Stimulated activated naive B cell treated with anti-CD40 and anti-IgM and Interleukin-4, amounts not matched to agents 10 μg/mL and 1 μg/mL and 100 μg/mL, for 72 hours (primary cell): Measurements from ENCODE around the gene COL1A2.

ENCODE experiments used
- ATAC-seq, 2 donors: fragments of 150-1000 bp; cut with Tn5 transposase; replicated peaks; 2 replicates each; pipeline ENCODE4 v1.10.0; 2021; ENCODE audit warnings: moderate library complexity in 1 of 2
- DNase-seq: peaks from one replicate; pipeline ENCODE4 v3.0.0; 2021
- H3K27ac Mint-ChIP-seq: one replicate; pipeline ENCODE4 v1.8.0; 2022; ENCODE audit warnings: mild to moderate bottlenecking, mixed read lengths
- H3K27me3 Mint-ChIP-seq, 2 donors: one replicate each; pipeline ENCODE4 v1.8.0; 2022; ENCODE audit warnings: mixed read lengths in 2 of 2
- H3K36me3 Mint-ChIP-seq, 2 donors: one replicate each; pipeline ENCODE4 v1.8.0; 2022; ENCODE audit warnings: mixed read lengths in 2 of 2, mild to moderate bottlenecking in 1 of 2
- H3K4me1 Mint-ChIP-seq, 2 donors: one replicate each; pipeline ENCODE4 v1.8.0; 2022; ENCODE audit warnings: mixed read lengths in 2 of 2, mild to moderate bottlenecking in 1 of 2
- H3K4me3 Mint-ChIP-seq, 2 donors: one replicate each; pipeline ENCODE4 v1.8.0; 2022; ENCODE audit warnings: mild to moderate bottlenecking in 2 of 2, mixed read lengths in 2 of 2, moderate library complexity in 1 of 2
- H3K9me3 Mint-ChIP-seq, 2 donors: one replicate each; pipeline ENCODE4 v1.8.0; 2022; ENCODE audit warnings: mixed read lengths in 2 of 2, mild to moderate bottlenecking in 1 of 2

COL1A2 gene

DNA sequence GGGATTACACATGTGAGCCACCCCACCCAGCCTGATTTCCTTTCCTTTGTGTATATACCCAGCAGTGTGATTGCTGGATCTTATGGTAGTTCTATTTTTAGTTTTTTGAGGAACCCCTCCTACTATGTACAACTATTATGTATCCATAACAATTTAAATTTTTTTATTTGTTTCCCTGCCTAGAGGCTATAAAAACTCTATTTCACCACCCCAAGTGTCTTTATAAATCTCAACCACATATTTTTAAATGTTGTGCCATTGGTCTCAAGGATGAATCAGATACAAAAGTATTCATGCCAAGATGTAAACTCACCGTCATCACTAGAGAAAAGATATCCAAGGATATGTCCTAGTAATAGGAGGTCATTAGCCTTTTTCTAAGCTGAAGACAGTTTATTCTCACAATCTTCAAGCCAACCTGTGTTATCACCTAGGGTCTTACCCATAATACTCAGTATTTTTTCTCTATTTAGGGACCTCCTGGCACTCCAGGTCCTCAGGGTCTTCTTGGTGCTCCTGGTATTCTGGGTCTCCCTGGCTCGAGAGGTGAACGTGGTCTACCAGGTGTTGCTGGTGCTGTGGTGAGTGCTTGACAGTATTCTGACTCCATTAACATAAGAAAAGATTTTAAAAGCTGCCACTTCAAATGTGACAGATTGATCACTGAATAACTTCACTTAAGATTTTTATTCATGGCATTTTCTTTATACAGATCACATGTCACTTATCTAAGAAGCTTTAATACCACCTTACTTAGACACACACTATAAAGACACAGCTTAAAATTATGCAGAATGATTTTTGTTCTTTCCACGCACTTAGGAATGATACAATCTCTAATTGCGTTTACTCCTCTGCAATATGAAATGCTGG lies 29.4 kb downstream of the COL1A2 start:
- H3K4me1 Mint-ChIP-seq: no peaks in the 10 kb centered on the region
- ATAC-seq (no peak), DNase-seq (no peak)
- H3K27ac Mint-ChIP-seq: no peak overlapping the region
- H3K9me3 Mint-ChIP-seq: no peaks in the 10 kb centered on the region
- no peak overlapping the region for H3K4me3 Mint-ChIP-seq
- peaks cover 0 to 13% of the 10 kb centered on the region in 2 donors for H3K27me3 Mint-ChIP-seq
- peaks cover 0 to 3% of the 10 kb centered on the region in 2 donors for H3K36me3 Mint-ChIP-seq

DNA sequence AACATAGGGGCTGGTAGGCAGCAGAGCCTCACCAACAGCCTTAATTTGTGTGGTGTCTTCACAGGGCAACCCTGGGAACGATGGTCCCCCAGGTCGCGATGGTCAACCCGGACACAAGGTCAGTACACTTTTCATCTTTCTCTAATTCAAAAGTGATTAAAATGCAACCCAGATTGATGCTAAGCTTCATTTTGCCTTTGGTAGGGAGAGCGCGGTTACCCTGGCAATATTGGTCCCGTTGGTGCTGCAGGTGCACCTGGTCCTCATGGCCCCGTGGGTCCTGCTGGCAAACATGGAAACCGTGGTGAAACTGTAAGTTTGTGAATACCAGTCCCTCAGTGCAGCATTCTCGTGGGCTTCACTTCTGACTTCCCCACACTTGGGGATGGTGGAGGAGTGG lies 30.9 kb downstream of the COL1A2 start:
- H3K9me3 Mint-ChIP-seq: no peaks in the 10 kb centered on the region
- ATAC-seq (no peak), DNase-seq (no peak)
- H3K27ac Mint-ChIP-seq: no peak overlapping the region
- no peaks in the 10 kb centered on the region for H3K36me3 Mint-ChIP-seq
- H3K4me1 Mint-ChIP-seq: no peaks in the 10 kb centered on the region
- H3K27me3 Mint-ChIP-seq: peaks cover 0 to 3% of the 10 kb centered on the region in 2 donors
- H3K4me3 Mint-ChIP-seq: no peak overlapping the region

DNA sequence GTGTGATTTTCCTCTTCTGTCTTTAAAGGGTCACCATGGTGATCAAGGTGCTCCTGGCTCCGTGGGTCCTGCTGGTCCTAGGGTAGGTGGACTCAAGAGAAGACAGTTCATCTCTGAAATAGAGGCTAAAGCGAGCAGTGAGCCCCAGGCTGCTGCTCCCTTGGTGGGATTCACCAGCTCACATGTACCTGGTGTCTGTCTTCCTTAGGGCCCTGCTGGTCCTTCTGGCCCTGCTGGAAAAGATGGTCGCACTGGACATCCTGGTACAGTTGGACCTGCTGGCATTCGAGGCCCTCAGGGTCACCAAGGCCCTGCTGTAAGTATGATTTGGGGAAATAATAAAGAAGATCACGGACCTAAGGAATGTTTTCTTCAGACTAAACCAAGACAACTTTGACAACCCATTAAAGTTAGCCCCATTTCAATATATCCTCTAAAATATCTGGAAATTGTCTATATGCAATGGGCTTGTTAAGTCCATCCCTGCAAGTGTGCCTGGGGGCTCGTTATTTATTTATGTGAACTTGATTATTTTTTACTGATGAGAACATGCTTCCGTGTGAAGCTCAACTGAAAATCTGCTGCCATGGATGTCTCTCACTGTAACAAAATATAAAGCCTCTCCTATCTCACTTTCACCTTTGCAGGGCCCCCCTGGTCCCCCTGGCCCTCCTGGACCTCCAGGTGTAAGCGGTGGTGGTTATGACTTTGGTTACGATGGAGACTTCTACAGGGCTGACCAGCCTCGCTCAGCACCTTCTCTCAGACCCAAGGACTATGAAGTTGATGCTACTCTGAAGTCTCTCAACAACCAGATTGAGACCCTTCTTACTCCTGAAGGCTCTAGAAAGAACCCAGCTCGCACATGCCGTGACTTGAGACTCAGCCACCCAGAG lies 32.5 kb downstream of the COL1A2 start:
- no peak for DNase-seq
- Mint-ChIP-seq H3K27me3 (peaks cover 0 to 3% of the 10 kb centered on the region in 2 donors), H3K4me3 (no peak overlapping the region), H3K27ac (no peak overlapping the region), H3K36me3 (no peaks in the 10 kb centered on the region), H3K9me3 (no peaks in the 10 kb centered on the region), H3K4me1 (no peaks in the 10 kb centered on the region)
- no peak for ATAC-seq

DNA sequence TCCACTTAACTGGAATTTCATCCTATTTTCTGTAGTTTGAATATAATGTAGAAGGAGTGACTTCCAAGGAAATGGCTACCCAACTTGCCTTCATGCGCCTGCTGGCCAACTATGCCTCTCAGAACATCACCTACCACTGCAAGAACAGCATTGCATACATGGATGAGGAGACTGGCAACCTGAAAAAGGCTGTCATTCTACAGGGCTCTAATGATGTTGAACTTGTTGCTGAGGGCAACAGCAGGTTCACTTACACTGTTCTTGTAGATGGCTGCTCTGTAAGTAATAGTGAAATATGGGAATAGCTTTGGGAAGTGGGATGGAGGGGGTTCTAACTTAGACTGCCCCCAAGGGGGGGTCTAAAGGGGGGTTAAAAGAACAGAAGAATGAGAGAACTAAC lies 34.5 kb downstream of the COL1A2 start:
- no peak overlapping the region for H3K4me3 Mint-ChIP-seq
- no peak for DNase-seq
- no peaks in the 10 kb centered on the region for H3K36me3 Mint-ChIP-seq
- no peaks in the 10 kb centered on the region for H3K27me3 Mint-ChIP-seq
- ATAC-seq: no peak
- H3K9me3 Mint-ChIP-seq: no peaks in the 10 kb centered on the region
- H3K27ac Mint-ChIP-seq: no peak overlapping the region
- no peaks in the 10 kb centered on the region for H3K4me1 Mint-ChIP-seq

DNA sequence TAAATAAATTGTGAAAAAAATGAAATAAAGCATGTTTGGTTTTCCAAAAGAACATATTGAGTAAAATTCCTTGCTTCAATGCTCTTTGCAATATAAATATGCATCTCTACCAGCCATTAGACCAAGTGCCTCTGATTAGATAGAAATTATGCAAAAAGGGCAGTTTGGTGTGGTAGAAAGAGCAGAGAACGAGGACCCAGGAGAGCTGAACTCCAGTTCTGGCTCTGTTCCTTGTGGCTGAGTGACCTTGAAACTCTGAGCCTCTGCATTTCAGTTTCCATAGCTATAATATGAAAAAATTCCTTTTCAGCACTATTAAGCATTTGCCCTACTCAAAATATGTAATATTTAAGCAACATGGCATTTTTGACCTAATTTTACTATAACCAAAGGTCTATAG lies 36.5 kb downstream of the COL1A2 start:
- no peak for DNase-seq
- H3K27ac Mint-ChIP-seq: no peak overlapping the region
- H3K4me3 Mint-ChIP-seq: no peak overlapping the region
- H3K36me3 Mint-ChIP-seq: no peaks in the 10 kb centered on the region
- peaks cover 0 to 2% of the 10 kb centered on the region in 2 donors for H3K4me1 Mint-ChIP-seq
- H3K9me3 Mint-ChIP-seq: no peaks in the 10 kb centered on the region
- H3K27me3 Mint-ChIP-seq: peaks cover 6 to 9% of the 10 kb centered on the region in 2 donors
- ATAC-seq: no peak

DNA sequence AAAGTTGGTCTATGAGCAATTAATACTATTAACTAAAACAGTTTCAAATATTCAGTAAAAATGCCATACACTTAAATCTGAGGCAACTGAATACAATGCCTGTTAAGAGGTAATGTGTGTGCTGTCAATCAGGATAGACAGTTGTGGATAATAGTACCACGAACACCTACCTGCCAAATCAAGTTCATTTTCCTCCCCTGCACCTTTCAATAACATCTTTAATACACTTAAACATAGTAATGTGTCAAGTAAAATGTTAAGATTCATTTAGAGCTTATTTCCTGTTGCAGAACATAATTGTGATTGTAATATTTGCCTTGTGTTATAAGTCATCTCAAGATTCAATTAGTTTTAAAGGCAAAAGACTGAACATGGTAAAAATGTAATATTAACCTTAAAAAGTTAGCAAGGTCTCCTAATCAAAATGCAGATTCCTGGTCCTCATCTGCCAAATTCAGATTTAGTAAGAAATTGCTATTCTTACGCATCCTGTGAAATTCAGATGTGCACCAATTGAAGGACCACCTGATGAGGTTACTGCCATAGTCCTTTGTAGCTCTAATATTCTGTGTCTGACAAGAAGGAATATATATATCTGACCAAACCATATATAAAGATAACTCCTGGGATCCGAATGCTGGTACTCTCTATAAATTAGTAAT lies 37.1 kb downstream of the COL1A2 start:
- DNase-seq (no peak), ATAC-seq (no peak)
- Mint-ChIP-seq H3K36me3 (no peaks in the 10 kb centered on the region), H3K4me3 (no peak overlapping the region), H3K9me3 (no peaks in the 10 kb centered on the region), H3K27me3 (peaks cover 12 to 14% of the 10 kb centered on the region in 2 donors), H3K4me1 (peaks cover 0 to 4% of the 10 kb centered on the region in 2 donors), H3K27ac (no peak overlapping the region)

DNA sequence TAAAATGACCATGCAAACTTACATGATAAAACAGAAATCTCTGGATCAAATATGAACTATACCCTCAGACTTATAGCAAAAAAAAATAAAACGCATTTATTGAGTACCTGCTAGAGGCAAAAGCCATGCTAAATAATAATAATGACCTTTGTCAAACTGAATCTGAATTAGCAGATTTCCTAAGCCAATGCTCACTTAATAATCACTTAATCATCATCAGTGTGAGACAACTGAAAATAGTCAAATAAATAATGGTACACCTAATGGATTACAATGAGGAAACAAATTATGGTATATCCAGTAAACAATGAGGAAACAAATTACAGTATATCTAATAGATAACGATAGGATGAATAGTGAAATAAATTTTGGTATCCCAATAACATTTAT lies 37.6 kb downstream of the COL1A2 start:
- peaks cover 0 to 4% of the 10 kb centered on the region in 2 donors for H3K4me1 Mint-ChIP-seq
- H3K36me3 Mint-ChIP-seq: no peaks in the 10 kb centered on the region
- H3K27ac Mint-ChIP-seq: no peak overlapping the region
- H3K27me3 Mint-ChIP-seq: peaks cover 13 to 17% of the 10 kb centered on the region in 2 donors
- ATAC-seq (no peak), DNase-seq (no peak)
- H3K4me3 Mint-ChIP-seq: no peak overlapping the region
- H3K9me3 Mint-ChIP-seq: no peaks in the 10 kb centered on the region

DNA sequence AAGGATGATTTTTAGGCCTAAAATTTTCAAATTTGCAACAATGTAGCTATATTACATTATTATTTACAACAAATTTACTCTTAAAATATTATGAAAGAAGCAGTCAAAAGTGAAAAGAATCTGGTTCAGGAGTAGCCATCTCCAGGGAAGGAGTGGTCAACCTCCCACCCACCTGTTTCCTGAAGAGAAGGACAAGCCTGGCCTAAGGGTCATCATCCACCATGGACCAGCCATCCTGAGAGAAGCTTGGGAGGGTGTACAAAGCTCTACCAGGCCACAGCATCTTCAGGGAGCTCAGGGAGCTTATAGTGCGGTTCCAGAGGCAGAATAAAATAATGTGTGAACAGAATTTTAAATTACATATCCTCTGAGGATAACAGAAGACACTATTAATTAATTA lies 38.1 kb downstream of the COL1A2 start:
- no peak for DNase-seq
- Mint-ChIP-seq H3K36me3 (no peaks in the 10 kb centered on the region), H3K27me3 (peaks cover 15 to 18% of the 10 kb centered on the region in 2 donors), H3K4me1 (peaks cover 0 to 4% of the 10 kb centered on the region in 2 donors), H3K9me3 (no peaks in the 10 kb centered on the region), H3K27ac (no peak overlapping the region), H3K4me3 (no peak overlapping the region)
- ATAC-seq: no peak

DNA sequence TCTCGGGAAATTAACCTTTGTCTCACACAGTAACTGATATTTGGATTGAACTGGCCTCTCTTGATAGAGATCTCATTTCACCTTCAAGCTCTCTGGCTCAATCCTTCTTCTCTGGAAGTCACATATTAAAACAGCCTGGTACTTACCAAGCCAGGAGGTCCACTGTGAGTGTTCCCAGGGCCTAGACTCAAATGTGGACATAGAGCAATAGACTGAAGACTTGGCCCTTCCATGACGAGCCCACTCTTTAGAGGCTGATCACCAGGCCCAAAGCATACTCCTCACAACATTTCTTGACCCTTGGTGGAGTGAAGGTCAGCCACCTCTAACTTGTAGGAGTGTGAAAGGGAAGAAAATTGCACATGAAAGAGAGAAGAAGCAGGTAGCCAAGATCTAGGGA lies 38.5 kb downstream of the COL1A2 start:
- Mint-ChIP-seq H3K27ac (no peak overlapping the region), H3K4me3 (no peak overlapping the region), H3K4me1 (peaks cover 0 to 4% of the 10 kb centered on the region in 2 donors), H3K36me3 (no peaks in the 10 kb centered on the region), H3K9me3 (no peaks in the 10 kb centered on the region), H3K27me3 (peaks cover 18 to 21% of the 10 kb centered on the region in 2 donors)
- DNase-seq: no peak
- ATAC-seq: no peak

DNA sequence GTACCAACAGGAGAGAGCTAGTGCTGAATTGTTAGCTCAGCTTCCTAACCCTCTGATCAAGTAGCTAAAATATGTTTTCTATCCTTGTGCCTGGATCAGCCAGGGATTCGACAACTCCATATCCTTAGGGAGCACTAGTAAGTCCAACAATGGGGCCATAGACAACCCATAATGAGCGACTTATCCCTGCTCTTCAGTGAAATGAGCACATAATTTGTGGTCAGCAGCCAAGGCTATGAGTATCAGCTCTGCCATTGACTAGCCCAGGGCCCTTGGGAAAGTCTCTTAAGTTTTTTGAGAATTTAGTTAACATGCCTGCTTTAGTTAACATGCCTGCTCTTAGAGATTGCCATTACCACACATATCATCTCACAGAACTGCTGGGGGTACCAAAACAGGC lies 39.3 kb downstream of the COL1A2 start:
- no peak for DNase-seq
- ATAC-seq: no peak
- H3K27ac Mint-ChIP-seq: no peak overlapping the region
- H3K4me3 Mint-ChIP-seq: no peak overlapping the region
- peaks cover 0 to 4% of the 10 kb centered on the region in 2 donors for H3K4me1 Mint-ChIP-seq
- H3K9me3 Mint-ChIP-seq: no peaks in the 10 kb centered on the region
- H3K36me3 Mint-ChIP-seq: no peaks in the 10 kb centered on the region
- H3K27me3 Mint-ChIP-seq: peaks cover 18 to 21% of the 10 kb centered on the region in 2 donors

DNA sequence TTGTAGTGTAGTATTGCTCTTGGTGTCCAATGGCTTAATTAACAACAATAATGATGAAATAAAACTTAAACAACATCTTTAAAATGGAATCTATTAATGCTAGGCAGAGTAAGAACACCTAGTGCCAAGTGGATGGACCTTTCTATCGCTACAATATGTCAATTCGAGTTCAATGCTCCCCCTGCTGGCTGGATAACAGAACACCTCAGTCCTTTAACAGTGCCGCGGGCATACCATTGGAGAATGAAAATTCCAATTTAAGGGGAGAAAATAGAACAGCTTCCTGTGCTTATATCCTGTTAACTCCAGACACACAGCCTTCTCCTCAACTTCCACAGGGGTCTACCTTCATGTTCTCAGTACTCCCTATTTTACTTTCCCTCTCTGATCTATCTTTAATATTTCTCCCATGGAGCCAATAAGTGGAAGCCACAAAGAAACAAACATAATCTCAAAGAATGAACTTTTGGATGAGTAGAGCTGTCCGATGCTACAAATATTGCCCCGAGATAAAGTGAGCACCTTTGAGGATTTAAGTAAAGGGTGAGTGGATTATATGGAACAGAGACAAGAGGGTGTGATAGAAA lies 41.4 kb downstream of the COL1A2 start:
- peaks cover 18 to 21% of the 10 kb centered on the region in 2 donors for H3K27me3 Mint-ChIP-seq
- peak; percentile 75 to 80 for ATAC-seq
- no peaks in the 10 kb centered on the region for H3K36me3 Mint-ChIP-seq
- no peak overlapping the region for H3K27ac Mint-ChIP-seq
- no peak overlapping the region for H3K4me3 Mint-ChIP-seq
- peak; percentile 30 for DNase-seq
- peaks cover 0 to 4% of the 10 kb centered on the region in 2 donors for H3K4me1 Mint-ChIP-seq
- no peaks in the 10 kb centered on the region for H3K9me3 Mint-ChIP-seq

DNA sequence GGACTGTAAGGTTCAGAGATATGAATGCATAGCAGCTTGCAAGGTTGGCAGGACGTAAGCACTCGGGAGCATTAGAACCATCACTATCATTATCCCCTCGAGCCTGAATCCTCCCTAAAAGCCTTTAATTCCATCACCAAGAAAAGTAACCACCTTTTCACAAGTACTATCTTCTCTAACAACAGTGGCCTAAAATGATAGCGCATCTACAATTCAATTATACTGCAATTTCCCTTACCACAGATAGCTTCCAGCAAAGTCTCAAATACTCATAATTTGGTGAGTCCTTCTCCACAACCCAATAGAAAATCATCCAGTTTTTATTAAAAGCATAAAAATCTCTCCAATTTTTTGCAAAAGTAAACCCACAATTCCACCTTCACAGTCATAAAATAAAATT lies 42.0 kb downstream of the COL1A2 start:
- Mint-ChIP-seq H3K27ac (no peak overlapping the region), H3K9me3 (no peaks in the 10 kb centered on the region), H3K4me3 (no peak overlapping the region), H3K27me3 (peaks cover 18 to 21% of the 10 kb centered on the region in 2 donors), H3K4me1 (peaks cover 0 to 4% of the 10 kb centered on the region in 2 donors), H3K36me3 (no peaks in the 10 kb centered on the region)
- no peak for ATAC-seq
- no peak for DNase-seq

DNA sequence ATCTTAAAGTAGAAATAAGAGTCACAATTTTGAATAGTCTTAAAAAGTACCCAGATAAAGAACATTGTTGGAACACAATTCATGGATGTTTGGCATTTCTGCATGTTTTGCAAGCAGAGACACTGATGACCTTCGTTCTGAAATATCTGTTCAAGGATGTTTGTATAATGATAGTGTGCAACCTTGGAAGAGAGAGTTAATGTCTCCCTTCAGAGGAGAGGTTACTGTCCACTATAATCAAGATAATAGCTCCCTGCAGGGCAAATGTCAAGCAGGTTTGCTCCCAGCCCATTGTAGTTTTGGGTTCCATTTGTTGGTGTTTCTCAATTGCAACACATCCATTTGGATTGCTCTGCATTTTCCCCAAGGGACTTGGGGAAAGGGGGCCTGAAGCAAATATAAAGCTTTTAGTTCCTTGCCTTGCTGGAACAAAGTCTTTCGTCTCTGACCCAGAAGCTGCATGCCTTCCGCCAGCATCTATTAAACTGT lies 45.2 kb downstream of the COL1A2 start:
- Mint-ChIP-seq H3K27me3 (peaks cover 21 to 22% of the 10 kb centered on the region in 2 donors), H3K9me3 (no peaks in the 10 kb centered on the region)
- DNase-seq: no peak

More for the DNA sequence above, 45.2 kb downstream of the COL1A2 start:
- Mint-ChIP-seq H3K4me1 (peaks cover 0 to 4% of the 10 kb centered on the region in 2 donors), H3K27ac (no peak overlapping the region), H3K36me3 (no peaks in the 10 kb centered on the region), H3K4me3 (no peak overlapping the region)
- no peak for ATAC-seq
